NCI-H128 (cell line): ENCODE results near the gene EMCN.
"Not testable (repeated sequence)": the region's sequence is repeated elsewhere in the genome, so short reads cannot be mapped to it uniquely, and the experiment has no call there.

Experiments
- DNase-seq: peaks from one replicate; lab custom pipeline; 2025; ENCODE audit not compliant: unreplicated experiment; lab: John Stamatoyannopoulos, UW

Gene EMCN

DNA sequence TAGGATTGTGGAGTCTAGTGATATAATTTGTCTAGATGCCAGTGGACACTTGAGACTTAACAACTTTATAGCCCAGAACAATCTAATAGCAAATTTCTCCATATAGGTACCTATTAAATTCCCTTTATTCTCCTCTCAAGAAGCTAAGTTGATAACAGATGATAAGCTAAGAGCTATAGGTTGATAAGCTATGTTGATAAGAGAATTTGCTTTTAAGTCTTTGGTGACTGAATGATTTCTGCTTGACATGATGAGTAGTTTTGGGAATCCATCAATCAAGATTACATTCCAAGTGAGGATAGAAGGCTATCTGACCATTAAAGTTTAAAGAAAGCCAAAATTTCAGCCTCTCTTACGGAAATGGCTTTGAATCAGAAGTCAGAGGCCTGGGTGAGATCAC is 131.6 kb downstream of the EMCN start:
- DNase-seq, result no peak

- not testable (repeated sequence) for DNase-seq
Observed at GRCh38 chr4:100380401-100380800, 137.4 kb downstream of the EMCN start.

GRCh38 chr4:100379583-100380105 is 138.2 kb downstream of the EMCN start:
- DNase-seq, result no peak

DNA sequence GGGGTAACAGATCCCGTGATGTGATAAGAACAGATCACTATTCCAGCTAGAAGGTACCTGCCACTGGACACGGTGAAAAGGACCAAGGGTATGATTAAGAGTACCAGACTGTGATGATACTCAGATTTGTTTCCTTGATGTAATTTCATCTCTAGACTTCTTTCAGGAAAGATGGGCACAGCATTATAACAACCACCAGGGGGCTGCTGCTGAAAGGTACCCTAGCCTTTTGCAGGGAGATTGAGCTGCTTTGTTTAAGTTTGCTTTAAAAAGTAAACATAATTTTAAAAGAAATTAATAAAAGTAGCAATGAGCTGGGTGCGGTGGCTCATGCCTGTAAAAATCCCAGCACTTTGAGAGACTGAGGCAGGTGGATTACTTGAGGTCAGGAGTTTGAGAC is 145.4 kb downstream of the EMCN start:
- DNase-seq, result no peak

DNA sequence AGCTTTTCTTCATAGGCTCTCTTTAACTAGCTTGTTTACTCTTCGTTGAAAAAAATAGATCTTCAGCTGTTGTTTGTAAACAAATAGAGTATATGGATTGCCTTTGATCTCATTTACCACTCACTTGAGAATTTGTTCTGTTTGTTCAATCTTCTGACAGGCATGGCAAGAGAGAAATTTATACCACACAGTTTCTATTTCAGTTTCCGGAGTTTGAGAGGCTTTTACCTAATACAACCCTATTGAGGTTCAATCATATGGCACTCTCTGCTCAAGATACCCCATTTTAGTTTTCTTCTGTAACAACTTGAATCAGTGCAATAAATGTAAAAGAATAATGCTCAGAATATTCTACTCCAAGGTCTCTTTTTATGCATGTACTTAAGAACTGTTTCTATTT is 148.0 kb downstream of the EMCN start:
- no peak for DNase-seq

DNA sequence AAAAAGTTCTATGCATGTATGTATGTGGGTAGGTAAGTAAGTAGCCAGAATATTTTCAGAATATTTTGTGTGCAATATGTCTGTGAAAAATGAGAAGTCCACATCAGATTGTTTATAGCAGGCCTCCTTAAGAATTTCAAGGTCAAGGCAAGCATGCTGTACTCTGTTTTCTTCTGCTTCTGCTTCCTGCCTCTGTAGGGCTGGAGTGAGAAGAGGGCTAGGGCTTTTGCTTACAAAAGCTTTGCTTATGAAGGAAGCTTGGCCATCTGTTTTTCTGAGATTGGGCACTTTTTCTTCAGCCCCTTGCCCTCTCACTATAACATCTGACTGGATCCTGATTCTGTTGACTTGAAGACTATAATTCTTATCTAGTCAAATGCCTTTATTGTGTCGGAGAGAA is 150.4 kb downstream of the EMCN start:
- no peak for DNase-seq

DNA sequence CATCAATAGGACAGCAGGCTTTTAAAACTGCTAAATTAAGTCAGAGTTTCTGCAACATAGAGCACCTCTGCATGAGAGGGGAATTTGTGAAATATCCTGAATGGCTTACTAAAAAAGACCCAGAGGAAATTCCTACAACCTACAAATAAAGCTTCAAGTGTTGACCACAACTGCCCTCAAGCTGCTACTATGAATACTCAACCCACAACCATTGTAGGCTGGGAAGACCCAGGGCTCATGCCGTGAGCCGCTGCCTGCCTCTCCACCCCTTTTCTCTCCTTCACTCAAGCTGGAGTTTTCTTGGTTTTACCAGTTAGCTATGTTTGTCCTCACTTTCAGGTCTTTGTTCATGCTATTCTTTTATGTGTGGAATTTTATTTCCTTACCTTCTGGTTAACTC is 151.6 kb downstream of the EMCN start:
- no peak for DNase-seq

DNA sequence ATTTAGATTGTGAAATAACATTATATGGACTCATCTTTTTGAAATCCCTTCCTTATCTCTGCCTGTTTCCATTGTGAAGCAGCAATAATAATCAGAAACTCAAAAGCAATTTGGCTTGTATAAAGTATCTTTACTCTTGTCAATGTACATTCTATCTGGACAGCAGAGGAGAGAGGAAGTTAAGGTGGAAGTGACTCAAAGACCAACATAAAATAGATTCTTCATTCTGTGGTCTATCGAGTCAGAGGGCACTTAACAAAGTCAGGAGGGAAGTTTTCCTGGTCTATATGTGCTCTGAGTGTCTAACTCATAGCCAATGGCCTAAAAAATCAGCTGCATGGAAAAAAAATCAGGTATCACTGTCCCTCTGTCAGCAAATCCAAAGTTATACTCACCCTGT is 155.5 kb downstream of the EMCN start:
- no peak for DNase-seq

- DNase-seq, result no peak
Observed at GRCh38 chr4:100361336-100361735, 156.5 kb downstream of the EMCN start.

- no peak for DNase-seq
Observed at GRCh38 chr4:100360211-100360610, 157.6 kb downstream of the EMCN start.

DNA sequence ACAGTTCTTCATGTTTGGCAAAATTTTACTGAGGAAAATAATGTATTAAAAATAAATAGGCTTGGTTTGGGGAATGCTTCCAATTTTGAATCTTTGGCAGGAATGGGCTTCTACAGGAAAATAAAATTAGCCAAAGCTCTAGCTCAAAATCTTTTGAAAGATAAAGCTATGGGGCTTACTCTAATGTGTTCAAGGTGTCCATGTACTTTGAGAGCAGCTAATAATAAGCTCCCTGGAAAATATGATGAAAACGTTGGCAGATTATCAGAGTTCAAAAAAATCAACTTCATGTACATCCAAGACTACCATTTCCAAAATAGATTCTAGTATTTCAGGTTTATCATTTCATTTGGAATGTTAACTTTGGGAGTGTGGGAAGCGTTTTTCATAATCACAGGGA is 158.4 kb downstream of the EMCN start:
- no peak for DNase-seq

- no peak for DNase-seq
Observed at GRCh38 chr4:100357542-100357941, 160.3 kb downstream of the EMCN start.

- DNase-seq, result no peak
Observed at GRCh38 chr4:100356172-100356571, 161.7 kb downstream of the EMCN start.

DNA sequence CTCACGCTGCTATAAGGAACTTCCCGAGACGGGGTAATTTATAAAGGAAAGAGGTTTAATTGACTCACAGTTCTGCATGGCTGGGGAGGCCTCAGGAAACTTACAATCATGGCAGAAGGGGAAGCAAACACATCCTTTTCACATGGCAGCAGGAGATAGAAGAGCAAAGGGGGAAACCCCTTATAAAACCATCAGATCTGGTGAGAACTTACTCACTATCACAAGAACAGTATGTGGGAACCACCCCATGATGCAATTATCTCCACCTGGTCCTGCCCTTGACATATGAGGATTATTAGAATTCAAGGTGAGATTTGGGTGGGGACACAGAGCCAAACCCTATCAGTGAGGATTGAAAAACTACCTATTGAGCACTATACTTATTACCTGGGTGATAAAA is 165.5 kb downstream of the EMCN start:
- not testable (repeated sequence) for DNase-seq

DNA sequence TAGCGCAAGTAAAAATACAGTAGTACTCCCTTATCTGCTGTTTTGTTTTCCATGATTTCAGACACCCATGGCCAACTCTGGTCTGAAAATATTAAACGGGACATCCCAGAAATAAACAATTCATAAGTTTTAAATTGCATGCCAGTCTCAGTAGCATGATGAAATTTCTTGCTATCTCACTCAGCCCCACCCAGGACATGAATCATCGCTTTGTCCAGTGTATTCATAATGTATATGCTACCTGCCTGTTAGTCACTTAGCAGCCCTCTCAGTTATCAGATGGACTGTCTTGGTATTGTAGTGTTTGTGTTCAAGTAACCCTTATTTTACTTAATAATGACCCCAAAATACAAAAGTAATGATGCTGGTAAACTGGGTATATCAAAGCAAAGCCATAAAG is 169.3 kb downstream of the EMCN start:
- DNase-seq, result no peak

- DNase-seq, result no peak
Observed at GRCh38 chr4:100347241-100347640, 170.6 kb downstream of the EMCN start.

DNA sequence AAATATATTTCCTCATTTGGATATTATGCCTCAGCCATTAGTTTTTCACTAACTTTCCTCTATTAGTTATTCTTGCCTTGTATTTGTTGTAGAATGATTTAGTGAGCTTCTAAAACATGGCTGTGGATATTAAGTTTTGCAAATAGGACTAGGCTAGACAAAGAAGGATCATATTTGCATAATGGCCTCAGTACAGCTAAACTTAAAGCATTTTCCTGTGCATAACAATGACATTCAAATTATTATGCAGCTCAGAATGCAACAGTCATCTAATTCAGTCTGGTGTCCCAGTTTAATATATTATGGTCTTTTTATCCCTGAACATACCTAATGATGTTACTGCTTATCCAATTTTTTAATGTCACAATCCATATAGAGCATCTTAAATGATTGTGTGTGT is 172.2 kb downstream of the EMCN start:
- no peak for DNase-seq
